ENCODE measurements around the gene TMEM266.
A peak's percentile ranks its signal among the peaks of the same experiment; 100 is the strongest.

TMEM266 gene

GRCh38 chr15:76134537-76134936 lies 74.8 kb downstream of the TMEM266 start:
- DNase-seq, result no peak

GRCh38 chr15:76135516-76135915 lies 75.7 kb downstream of the TMEM266 start:
- DNase-seq, result no peak

GRCh38 chr15:76138436-76138835 lies 78.7 kb downstream of the TMEM266 start:
- DNase-seq, result no peak

- DNase-seq, result peak; percentile 86
These were observed 79.7 kb downstream of the TMEM266 start for GRCh38 chr15:76139368-76140073.

GRCh38 chr15:76140074-76140464 lies 80.3 kb downstream of the TMEM266 start:
- no peak for DNase-seq

GRCh38 chr15:76146812-76147211 lies 87.0 kb downstream of the TMEM266 start:
- DNase-seq, result no peak

GRCh38 chr15:76147906-76148570 lies 88.3 kb downstream of the TMEM266 start:
- peak; percentile 82 for DNase-seq

GRCh38 chr15:76149291-76149915 lies 89.6 kb downstream of the TMEM266 start:
- no peak for DNase-seq

- no peak for DNase-seq
These were observed 90.7 kb downstream of the TMEM266 start for GRCh38 chr15:76150513-76150912.

GRCh38 chr15:76150971-76151598 lies 91.3 kb downstream of the TMEM266 start:
- peak; percentile 90 for DNase-seq

- DNase-seq, result no peak
These were observed 91.8 kb downstream of the TMEM266 start for GRCh38 chr15:76151599-76151974.

GRCh38 chr15:76152197-76152596 lies 92.4 kb downstream of the TMEM266 start:
- no peak for DNase-seq

- DNase-seq, result no peak
These were observed 93.7 kb downstream of the TMEM266 start for GRCh38 chr15:76153241-76154197.

- DNase-seq, result peak; percentile 42
These were observed 95.9 kb downstream of the TMEM266 start for GRCh38 chr15:76155731-76156130.

- no peak for DNase-seq
These were observed 98.4 kb downstream of the TMEM266 start for GRCh38 chr15:76158226-76158625.

- no peak for DNase-seq
These were observed 99.0 kb downstream of the TMEM266 start for GRCh38 chr15:76158815-76159214.

- DNase-seq, result no peak
These were observed 99.5 kb downstream of the TMEM266 start for GRCh38 chr15:76159282-76159681.

GRCh38 chr15:76160426-76161152 lies 100.8 kb downstream of the TMEM266 start:
- DNase-seq, result no peak

- DNase-seq, result no peak
These were observed 101.6 kb downstream of the TMEM266 start for GRCh38 chr15:76161153-76162035.

GRCh38 chr15:76162036-76162398 lies 102.2 kb downstream of the TMEM266 start:
- no peak for DNase-seq

Data from stimulated activated CD4-positive, alpha-beta T cell treated with anti-CD3 and anti-CD28 coated beads, Interleukin-15, amount 100 ng/mL, for 24 hours (primary cell).